ENCODE results near the gene INIP.

INIP gene

DNA sequence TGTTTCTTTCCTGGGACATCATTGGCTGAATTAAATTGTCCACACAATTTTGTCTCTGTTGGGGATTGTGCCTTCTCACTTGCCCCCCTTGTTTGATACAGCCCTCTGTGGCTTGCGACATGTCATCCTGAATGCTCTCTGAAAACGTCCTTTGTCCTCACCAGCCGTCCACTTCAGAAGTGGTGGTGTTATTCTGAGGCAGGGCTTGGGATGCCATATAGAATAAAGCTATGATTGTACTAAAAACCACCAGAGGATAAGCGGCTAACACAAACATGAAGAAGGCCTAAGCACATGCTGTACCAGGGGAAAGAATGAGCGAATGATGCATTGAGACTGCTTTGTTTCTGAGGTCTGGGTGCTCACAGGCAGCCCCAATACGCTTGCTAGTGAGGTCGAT lies 29.2 kb upstream of the INIP start:
- TF ChIP-seq, protein P1, sequence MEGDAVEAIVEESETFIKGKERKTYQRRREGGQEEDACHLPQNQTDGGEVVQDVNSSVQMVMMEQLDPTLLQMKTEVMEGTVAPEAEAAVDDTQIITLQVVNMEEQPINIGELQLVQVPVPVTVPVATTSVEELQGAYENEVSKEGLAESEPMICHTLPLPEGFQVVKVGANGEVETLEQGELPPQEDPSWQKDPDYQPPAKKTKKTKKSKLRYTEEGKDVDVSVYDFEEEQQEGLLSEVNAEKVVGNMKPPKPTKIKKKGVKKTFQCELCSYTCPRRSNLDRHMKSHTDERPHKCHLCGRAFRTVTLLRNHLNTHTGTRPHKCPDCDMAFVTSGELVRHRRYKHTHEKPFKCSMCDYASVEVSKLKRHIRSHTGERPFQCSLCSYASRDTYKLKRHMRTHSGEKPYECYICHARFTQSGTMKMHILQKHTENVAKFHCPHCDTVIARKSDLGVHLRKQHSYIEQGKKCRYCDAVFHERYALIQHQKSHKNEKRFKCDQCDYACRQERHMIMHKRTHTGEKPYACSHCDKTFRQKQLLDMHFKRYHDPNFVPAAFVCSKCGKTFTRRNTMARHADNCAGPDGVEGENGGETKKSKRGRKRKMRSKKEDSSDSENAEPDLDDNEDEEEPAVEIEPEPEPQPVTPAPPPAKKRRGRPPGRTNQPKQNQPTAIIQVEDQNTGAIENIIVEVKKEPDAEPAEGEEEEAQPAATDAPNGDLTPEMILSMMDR (IDR thresholded peaks at IDR 0.05; ENCODE audit: poor library complexity, severe bottlenecking) = no peak
- no peaks in the 10 kb centered on the region for H3K9me3 ChIP-seq (ENCODE audit: severe bottlenecking)
- H3K27me3 ChIP-seq (ENCODE audit: insufficient read depth, poor library complexity, severe bottlenecking) = no peaks in the 10 kb centered on the region
- peaks cover 15% of the 10 kb centered on the region for H3K4me1 ChIP-seq (ENCODE audit: insufficient read depth, poor library complexity, severe bottlenecking)
- no peaks in the 10 kb centered on the region for H3K36me3 ChIP-seq (ENCODE audit: low read depth)
- no peak overlapping the region for H3K4me3 ChIP-seq (ENCODE audit: severe bottlenecking)
- ATAC-seq (ENCODE audit: low read depth) = no peak
- no peak for DNase-seq (ENCODE audit: low spot score)
- H3K27ac ChIP-seq (ENCODE audit: poor library complexity, severe bottlenecking) = no peak overlapping the region

DNA sequence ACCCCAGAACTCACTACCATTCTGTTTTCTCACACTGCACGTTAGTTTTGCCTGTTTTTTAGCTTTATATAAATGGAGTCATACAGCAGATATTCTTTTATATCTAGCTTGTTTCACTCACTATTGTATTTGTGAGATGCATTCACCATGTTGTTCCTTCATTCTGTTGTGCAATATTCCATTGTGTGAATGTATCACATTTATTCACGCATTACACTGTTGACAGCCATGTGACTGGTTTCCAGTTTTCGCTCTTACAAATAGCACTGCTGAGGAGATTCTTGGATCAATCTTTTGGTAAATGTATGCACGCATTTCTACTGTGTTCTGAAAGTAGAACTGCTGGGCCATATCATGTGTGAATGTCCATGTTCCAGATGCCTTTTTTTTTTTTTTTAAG lies 26.3 kb upstream of the INIP start:
- Histone ChIP-seq H3K9me3 (ENCODE audit: severe bottlenecking) (no peaks in the 10 kb centered on the region), H3K36me3 (ENCODE audit: low read depth) (no peaks in the 10 kb centered on the region), H3K4me1 (ENCODE audit: insufficient read depth, poor library complexity, severe bottlenecking) (no peaks in the 10 kb centered on the region), H3K27me3 (ENCODE audit: insufficient read depth, poor library complexity, severe bottlenecking) (no peaks in the 10 kb centered on the region), H3K27ac (ENCODE audit: poor library complexity, severe bottlenecking) (no peak overlapping the region), H3K4me3 (ENCODE audit: severe bottlenecking) (no peak overlapping the region)
- TF ChIP-seq, protein P1 (IDR thresholded peaks at IDR 0.05; ENCODE audit: poor library complexity, severe bottlenecking) = no peak
- ATAC-seq (ENCODE audit: low read depth) = no peak
- no peak for DNase-seq (ENCODE audit: low spot score)

DNA sequence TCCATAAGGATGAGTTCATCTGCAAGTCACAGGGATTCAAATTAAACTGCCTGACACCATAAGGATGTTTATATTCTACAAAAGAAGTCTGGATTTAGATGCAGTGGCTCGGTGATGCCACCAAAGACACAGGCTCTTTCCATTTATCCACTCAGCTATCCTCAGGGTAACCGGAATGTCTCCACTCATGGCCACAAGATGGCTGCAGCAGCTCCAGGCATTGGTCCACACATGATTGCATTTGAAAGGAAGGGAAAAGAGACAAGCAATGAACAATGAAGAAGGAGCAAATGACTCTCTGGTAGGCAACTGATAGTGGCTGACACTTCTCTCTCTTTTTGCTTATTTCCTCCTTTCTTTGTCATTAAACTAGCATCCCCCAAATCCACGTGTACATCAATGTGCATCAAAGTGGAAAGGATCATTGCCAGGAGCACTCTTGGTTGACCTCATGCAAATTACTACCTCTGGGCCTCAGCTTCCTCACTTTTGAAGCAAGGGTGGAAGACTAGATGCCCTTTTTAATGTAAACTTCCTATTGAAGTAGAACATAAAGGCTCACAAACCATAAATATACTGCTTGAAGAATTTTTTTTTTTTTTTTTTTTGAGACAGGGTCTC lies 25.4 kb upstream of the INIP start:
- Histone ChIP-seq H3K27me3 (ENCODE audit: insufficient read depth, poor library complexity, severe bottlenecking) (no peaks in the 10 kb centered on the region), H3K4me3 (ENCODE audit: severe bottlenecking) (no peak overlapping the region), H3K36me3 (ENCODE audit: low read depth) (no peaks in the 10 kb centered on the region), H3K9me3 (ENCODE audit: severe bottlenecking) (no peaks in the 10 kb centered on the region), H3K27ac (ENCODE audit: poor library complexity, severe bottlenecking) (no peak overlapping the region), H3K4me1 (ENCODE audit: insufficient read depth, poor library complexity, severe bottlenecking) (no peaks in the 10 kb centered on the region)
- DNase-seq (ENCODE audit: low spot score) (no peak), ATAC-seq (ENCODE audit: low read depth) (no peak)
- TF ChIP-seq, protein P1 (IDR thresholded peaks at IDR 0.05; ENCODE audit: poor library complexity, severe bottlenecking) = no peak

DNA sequence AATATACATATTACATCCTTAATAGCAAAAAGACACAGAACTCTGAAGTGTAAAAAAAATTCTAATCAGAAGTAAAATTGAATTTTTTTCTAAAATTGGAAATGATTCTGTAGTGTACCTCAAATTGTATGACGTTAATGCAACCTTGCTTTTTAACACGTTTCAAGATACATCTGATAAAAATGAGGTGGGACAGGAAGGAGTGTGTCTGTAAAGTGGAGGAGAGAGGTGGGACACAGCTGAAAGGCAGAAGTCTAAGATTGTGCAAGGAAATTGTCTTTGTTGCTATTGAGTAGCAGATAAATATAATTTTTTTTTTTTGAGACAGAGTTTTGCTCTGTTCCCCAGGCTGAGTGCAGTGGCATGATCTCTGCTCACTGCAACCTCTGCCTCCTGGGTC lies 17.0 kb upstream of the INIP start:
- no peaks in the 10 kb centered on the region for H3K36me3 ChIP-seq (ENCODE audit: low read depth)
- H3K4me3 ChIP-seq (ENCODE audit: severe bottlenecking) = no peak overlapping the region
- DNase-seq (ENCODE audit: low spot score) = no peak
- no peak for ATAC-seq (ENCODE audit: low read depth)
- no peaks in the 10 kb centered on the region for H3K27me3 ChIP-seq (ENCODE audit: insufficient read depth, poor library complexity, severe bottlenecking)
- TF ChIP-seq, protein P1 (IDR thresholded peaks at IDR 0.05; ENCODE audit: poor library complexity, severe bottlenecking) = no peak
- H3K27ac ChIP-seq (ENCODE audit: poor library complexity, severe bottlenecking) = no peak overlapping the region
- no peaks in the 10 kb centered on the region for H3K9me3 ChIP-seq (ENCODE audit: severe bottlenecking)
- peaks cover 3% of the 10 kb centered on the region for H3K4me1 ChIP-seq (ENCODE audit: insufficient read depth, poor library complexity, severe bottlenecking)

DNA sequence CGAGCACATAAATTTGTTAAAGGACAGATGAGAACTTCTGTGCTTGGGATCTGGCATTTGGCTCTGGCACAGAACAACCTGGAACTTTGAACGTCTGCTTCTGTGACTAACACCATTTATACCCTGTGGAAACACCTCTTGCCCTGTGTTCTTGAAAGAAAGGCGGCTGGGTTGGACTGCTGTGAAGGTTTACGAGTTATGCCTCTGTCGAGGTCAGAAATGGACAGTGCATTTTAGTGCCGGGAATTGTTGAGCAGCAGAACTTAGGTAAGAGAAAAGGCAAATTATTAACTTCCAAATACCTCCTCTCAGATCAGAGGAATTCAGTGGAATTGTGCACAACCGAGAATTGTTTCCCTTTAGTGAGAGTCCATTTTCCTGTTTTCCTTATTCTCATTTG lies 14.1 kb upstream of the INIP start:
- Histone ChIP-seq H3K27me3 (ENCODE audit: insufficient read depth, poor library complexity, severe bottlenecking) (no peaks in the 10 kb centered on the region), H3K4me1 (ENCODE audit: insufficient read depth, poor library complexity, severe bottlenecking) (no peaks in the 10 kb centered on the region), H3K27ac (ENCODE audit: poor library complexity, severe bottlenecking) (no peak overlapping the region), H3K9me3 (ENCODE audit: severe bottlenecking) (no peaks in the 10 kb centered on the region), H3K36me3 (ENCODE audit: low read depth) (no peaks in the 10 kb centered on the region), H3K4me3 (ENCODE audit: severe bottlenecking) (no peak overlapping the region)
- TF ChIP-seq, protein P1 (IDR thresholded peaks at IDR 0.05; ENCODE audit: poor library complexity, severe bottlenecking) = no peak
- DNase-seq (ENCODE audit: low spot score) (no peak), ATAC-seq (ENCODE audit: low read depth) (no peak)

Measured in RWPE2 (cell line).